ENCODE measurements around the gene EIF2S2.
A peak's percentile ranks its signal among the peaks of the same experiment; 100 is the strongest.
"Not testable (repeated sequence)": the region's sequence is repeated elsewhere in the genome, so short reads cannot be mapped to it uniquely, and the experiment has no call there.

EIF2S2 gene

DNA sequence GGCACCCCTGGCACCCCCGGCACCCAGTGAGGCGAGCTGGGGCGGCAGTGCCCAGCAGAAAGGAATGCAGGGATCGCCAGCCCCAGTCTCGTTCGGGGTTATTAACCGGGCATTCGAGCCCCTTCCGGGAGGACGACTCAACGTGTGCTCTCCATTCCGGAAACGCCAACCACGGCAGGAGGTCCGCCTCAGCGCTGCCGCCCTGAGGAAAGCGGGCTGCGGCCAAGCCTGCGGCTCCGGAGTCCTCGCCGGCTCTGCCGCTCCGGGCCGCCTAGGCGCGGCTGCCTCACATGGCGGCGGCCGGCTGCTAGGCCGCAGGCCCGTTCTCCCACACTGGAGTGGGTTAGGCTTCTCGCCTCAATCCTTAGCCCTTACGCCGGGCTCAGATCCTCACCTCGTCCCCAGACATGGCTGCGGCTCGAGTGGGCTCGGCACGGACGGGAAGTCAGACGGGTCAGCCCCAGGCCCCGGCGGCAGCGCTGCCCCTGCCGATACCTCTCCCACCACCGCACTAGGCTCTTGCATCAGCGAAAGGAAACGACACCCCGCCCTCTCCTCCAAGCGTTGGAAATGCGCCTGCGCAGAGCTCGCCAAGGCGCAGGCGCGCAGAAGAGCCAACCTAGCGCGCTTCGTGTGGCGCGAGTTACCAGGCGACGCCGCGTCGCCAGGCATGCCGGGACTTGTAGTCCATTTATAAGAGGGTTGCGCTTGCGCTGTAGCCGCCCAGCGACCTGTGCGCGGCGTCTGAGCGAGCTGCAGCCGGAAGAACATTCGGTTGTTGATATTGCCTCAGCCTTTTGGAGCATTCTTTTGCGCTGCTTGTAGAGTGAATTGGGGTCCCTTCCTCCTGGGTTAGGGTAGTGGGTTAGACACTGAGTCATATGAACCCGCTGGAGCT lies at the start of gene EIF2S2:
TSS of gene EIF2S2 (minus strand) at position 542 of the 898 bp plus-strand sequence. CDS start at position 409, 133 bp downstream.
- peak; percentile 85 for DNase-seq (ENCODE audit: low read depth)

DNA sequence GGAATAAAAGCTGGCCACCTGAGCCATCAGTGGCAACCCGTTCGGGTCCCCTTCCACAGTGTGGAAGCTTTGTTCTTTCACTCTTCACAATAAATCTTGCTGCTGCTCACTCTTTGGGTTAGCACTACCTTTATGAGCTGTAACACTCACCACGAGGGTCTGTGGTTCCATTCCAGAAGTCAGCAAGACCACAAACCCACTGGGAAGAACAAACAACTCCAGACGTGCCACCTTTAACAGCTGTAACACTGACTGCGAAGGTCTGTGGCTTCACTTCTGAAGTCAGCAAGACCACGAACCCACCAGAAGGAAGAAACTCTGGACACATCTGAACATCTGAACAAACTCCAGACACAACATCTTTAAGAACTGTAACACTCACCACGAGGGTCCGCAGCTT lies 45.7 kb upstream of the EIF2S2 start:
- not testable (repeated sequence) for DNase-seq (ENCODE audit: low read depth)

- DNase-seq (ENCODE audit: low read depth), result no peak
Observed at GRCh38 chr20:34155836-34156235, 43.8 kb upstream of the EIF2S2 start.

GRCh38 chr20:34153169-34153568 lies 41.1 kb upstream of the EIF2S2 start:
- DNase-seq (ENCODE audit: low read depth), result not testable (repeated sequence)

GRCh38 chr20:34152073-34152472 lies 40.0 kb upstream of the EIF2S2 start:
- DNase-seq (ENCODE audit: low read depth), result not testable (repeated sequence)

- no peak for DNase-seq (ENCODE audit: low read depth)
Observed at GRCh38 chr20:34150306-34151000, 38.4 kb upstream of the EIF2S2 start.

- DNase-seq (ENCODE audit: low read depth), result no peak
Observed at GRCh38 chr20:34145280-34145819, 33.3 kb upstream of the EIF2S2 start.

- no peak for DNase-seq (ENCODE audit: low read depth)
Observed at GRCh38 chr20:34143951-34144350, 31.9 kb upstream of the EIF2S2 start.

DNA sequence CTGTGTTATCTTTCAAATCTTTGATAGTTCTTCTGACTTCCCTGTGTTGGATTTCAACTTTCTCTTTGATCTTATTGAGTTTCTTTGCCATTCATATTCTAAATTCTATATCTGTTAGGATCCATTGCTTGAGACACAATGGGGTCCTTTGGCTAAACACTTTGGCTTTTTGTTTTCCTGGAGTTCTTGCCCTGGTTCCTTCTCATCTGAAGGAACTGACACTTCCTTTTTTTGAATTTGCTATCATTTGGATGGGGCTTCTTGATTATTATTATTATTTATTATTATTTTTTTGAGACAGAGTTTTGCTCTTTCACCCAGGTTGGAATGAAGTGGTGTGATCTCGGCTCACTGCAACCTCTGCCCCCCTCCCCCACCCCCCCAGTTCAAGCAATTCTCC lies 30.1 kb upstream of the EIF2S2 start:
- no peak for DNase-seq (ENCODE audit: low read depth)

DNA sequence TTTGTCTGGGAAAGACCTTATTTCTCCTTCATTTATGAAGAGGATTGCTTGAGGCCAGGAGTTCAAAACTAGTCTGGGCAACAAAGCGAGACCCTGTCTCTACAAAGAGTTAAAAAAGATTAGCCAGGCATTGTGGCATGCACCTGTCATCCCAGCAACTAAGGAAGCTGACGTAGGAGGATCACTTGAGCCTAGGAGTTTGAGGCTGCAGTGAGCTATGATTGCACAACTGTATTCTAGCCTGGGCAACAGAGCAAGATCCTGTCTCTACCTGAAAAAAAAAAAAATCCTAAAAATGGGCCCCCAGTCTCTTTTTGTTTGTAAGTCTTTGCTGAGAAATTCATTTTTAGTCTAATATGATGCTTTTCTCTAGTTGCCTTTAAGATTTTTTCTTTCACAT lies 29.2 kb upstream of the EIF2S2 start:
- no peak for DNase-seq (ENCODE audit: low read depth)

DNA sequence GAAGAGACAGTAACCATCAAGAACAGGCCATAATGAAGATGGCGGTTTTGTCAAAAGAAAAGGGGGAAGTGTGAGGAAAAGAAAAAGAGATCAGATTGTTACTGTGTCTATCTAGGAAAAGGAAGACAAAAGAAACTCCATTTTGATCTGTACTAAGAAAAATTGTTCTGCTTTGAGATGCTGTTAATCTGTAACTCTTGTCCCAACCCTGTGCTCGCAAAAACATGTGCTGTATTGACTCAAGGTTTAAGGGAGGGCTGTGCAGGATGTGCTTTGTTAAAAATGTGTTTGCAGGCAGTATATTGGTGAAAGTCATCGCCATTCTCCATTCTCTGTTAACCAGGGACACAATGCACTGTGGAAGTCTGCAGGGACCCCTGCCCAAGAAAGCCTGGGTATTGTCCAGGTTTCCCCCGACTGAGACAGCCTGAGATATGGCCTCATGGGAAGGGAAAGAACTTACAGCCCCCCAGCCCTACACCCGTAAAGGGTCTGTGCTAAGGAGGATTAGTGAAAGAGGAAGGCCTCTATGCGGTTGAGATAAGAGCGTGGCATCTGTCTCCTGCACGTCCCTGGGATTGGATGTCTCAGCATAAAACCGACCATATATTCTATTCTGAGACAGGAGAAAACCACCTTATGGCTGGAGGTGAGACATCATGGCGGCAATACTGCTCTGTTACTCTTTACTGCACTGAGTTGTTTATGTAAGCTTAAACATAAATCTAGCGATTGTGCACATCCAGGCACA lies 23.7 kb upstream of the EIF2S2 start:
- not testable (repeated sequence) for DNase-seq (ENCODE audit: low read depth)

DNA sequence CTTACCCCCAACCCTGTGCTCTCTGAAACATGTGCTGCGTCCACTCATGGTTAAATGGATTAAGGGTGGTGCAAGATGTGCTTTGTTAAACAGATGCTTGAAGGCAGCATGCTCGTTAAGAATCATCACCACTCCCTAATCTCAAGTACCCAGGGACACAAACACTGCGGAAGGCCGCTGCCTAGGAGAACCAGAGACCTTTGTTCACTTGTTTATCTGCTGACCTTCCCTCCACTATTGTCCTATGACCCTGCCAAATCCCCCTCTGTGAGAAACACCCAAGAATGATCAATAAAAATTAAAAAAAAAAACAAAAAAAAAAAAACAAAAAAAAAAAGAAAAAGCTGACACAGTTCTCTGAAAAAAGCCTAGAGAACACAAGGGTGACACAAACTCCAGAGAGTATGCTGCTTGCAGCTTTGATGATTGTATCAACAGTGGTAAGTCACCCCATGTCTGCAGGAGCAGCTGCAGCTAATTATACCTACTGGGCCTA lies 21.4 kb upstream of the EIF2S2 start:
- DNase-seq (ENCODE audit: low read depth), result not testable (repeated sequence)

DNA sequence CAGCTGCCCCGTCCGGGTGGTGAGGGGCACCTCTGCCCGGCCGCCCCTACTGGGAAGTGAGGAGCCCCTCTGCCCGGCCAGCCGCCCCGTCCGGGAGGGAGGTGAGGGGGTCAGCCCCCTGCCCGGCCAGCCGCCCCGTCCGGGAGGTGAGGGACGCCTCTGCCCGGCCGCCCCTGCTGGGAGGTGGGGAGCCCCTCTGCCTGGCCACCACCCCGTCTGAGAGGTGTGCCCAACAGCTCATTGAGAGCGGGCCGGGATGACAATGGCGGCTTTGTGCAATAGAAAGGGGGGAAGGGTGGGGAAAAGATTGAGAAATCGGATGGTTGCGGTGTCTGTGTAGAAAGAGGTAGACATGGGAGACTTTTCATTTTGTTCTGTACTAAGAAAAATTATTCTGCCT lies 20.9 kb upstream of the EIF2S2 start:
- DNase-seq (ENCODE audit: low read depth), result not testable (repeated sequence)

DNA sequence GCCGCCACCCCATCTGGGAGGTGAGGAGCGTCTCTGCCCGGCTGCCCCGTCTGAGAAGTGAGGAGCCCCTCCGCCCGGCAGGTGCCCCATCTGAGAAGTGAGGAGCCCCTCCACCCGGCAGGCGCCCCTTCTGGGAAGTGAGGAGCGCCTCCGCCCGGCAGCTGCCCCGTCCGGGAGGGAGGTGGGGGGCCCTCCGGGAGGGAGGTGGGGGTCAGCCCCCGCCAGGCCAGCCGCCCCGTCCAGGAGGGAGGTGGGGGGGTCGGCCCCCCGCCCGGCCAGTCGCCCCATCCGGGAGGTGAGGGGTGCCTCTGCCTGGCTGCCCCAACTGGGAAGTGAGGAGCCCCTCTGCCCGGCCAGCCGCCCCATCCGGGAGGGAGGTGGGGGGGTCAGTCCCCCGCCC lies 20.4 kb upstream of the EIF2S2 start:
- not testable (repeated sequence) for DNase-seq (ENCODE audit: low read depth)

- DNase-seq (ENCODE audit: low read depth), result no peak
Observed at GRCh38 chr20:34131491-34131890, 19.4 kb upstream of the EIF2S2 start.

- no peak for DNase-seq (ENCODE audit: low read depth)
Observed at GRCh38 chr20:34129518-34130162, 17.6 kb upstream of the EIF2S2 start.

DNA sequence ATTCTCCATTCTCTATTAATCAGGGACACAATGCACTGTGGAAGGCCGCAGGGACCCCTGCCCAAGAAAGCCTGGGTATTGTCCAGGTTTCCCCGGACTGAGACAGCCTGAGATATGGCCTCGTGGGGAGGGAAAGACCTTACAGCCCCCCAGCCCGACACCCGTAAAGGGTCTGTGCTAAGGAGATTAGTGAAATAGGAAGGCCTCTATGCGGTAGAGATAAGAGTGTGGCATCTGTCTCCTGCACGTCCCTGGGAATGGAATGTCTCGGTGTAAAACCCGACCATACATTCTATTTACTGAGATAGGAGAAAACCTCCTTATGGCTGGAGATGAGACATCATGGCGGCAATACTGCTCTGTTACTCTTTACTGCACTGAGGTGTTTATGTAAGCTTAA lies 15.7 kb upstream of the EIF2S2 start:
- DNase-seq (ENCODE audit: low read depth), result no peak

DNA sequence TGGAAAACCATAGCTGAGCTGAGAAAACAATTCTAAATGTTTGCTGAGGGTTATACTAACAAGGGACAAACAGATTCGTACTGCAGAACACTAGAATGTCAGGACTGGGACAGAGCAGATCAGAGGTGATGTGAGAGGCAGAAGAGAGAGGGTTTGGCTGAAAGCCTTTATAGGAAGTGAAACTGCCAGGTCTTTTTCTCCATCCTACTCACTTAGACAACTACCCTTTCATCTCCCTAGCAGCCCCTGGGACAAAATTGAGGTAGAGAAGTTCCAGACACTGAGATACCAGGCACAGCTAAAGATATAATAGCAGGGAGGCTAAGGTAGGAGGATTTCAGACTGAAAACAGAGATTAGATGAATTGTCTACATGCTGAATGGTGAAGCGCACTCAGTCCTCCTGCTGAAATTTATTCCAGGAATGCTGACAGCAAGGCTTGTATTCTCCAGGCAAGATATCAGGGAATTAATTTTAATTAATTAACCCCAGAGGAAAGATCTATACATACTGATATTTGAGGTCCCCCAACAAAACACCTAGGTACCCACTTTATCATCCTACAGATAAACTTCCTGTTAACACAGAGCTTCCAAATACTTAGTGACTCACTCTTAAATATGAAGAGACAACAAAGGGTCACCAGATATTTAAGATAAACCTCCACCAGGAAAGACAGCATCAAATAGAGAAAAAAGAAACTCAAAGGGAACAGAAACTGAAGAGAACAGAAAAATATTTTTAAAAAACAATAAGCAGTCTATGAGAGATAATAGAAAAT lies 12.6 kb upstream of the EIF2S2 start:
- no peak for DNase-seq (ENCODE audit: low read depth)

GRCh38 chr20:34123309-34123708 lies 11.3 kb upstream of the EIF2S2 start:
- no peak for DNase-seq (ENCODE audit: low read depth)

- DNase-seq (ENCODE audit: low read depth), result no peak
Observed at GRCh38 chr20:34122274-34122980, 10.4 kb upstream of the EIF2S2 start.
